ENCODE measurements around the gene MATR3.

DNA sequence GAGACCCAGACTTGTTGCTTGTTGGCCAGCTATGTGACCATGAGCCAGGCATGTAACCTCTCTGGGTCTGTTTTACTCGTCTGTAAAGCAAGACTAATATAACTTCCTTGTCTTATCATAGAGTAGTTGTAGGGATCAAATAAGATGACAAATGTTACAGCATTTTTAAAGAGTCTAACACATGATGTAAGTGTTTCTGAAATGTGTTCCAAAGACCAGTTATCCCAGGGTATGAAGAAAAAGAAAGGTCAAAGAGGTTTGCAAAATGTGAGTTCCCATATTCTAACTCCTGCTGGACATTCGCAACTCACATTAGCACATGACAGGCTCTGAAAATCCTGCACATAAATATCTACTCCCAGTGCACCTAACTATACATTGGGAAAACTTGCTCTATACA is 28.5 kb upstream of the MATR3 start:
- no peak for TF ChIP-seq POLR2A (IDR thresholded peaks at IDR 0.05)
- TF ChIP-seq, protein P1, sequence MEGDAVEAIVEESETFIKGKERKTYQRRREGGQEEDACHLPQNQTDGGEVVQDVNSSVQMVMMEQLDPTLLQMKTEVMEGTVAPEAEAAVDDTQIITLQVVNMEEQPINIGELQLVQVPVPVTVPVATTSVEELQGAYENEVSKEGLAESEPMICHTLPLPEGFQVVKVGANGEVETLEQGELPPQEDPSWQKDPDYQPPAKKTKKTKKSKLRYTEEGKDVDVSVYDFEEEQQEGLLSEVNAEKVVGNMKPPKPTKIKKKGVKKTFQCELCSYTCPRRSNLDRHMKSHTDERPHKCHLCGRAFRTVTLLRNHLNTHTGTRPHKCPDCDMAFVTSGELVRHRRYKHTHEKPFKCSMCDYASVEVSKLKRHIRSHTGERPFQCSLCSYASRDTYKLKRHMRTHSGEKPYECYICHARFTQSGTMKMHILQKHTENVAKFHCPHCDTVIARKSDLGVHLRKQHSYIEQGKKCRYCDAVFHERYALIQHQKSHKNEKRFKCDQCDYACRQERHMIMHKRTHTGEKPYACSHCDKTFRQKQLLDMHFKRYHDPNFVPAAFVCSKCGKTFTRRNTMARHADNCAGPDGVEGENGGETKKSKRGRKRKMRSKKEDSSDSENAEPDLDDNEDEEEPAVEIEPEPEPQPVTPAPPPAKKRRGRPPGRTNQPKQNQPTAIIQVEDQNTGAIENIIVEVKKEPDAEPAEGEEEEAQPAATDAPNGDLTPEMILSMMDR (IDR thresholded peaks at IDR 0.05) = no peak
